GM21526 (cell line): ENCODE data around the gene ZNF541.

Experiments
- ATAC-seq: cut with Tn5 transposase; IDR thresholded peaks from one replicate; pipeline ENCODE4 v1.9.1; 2021; ENCODE audit warnings: moderate library complexity; ENCODE audit not compliant: unreplicated experiment, low FRiP score

ZNF541 gene, protein sequence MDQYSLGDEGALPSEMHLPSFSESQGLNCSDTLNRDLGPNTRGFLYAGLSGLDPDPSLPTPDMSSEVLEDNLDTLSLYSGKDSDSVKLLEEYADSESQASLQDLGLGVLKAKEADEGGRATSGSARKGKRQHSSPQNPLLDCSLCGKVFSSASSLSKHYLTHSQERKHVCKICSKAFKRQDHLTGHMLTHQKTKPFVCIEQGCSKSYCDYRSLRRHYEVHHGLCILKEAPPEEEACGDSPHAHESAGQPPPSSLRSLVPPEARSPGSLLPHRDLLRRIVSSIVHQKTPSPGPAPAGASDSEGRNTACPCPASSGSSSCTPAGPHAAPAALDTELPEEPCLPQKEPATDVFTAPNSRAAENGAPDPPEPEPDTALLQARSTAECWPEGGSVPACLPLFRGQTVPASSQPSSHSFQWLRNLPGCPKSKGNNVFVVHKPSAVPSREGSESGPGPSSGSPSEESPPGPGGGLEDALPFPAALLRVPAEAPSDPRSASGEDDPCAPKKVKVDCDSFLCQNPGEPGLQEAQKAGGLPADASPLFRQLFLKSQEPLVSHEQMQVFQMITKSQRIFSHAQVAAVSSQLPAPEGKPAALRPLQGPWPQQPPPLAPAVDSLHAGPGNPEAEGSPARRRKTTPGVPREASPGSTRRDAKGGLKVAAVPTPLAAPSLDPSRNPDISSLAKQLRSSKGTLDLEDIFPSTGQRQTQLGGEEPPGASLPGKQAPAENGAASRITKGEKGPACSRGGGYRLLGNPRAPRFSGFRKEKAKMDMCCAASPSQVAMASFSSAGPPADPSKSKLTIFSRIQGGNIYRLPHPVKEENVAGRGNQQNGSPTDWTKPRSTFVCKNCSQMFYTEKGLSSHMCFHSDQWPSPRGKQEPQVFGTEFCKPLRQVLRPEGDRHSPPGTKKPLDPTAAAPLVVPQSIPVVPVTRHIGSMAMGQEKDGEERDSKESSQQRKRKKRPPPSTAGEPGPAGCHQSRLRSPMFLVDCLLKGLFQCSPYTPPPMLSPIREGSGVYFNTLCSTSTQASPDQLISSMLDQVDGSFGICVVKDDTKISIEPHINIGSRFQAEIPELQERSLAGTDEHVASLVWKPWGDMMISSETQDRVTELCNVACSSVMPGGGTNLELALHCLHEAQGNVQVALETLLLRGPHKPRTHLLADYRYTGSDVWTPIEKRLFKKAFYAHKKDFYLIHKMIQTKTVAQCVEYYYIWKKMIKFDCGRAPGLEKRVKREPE (N-terminal part only)

DNA sequence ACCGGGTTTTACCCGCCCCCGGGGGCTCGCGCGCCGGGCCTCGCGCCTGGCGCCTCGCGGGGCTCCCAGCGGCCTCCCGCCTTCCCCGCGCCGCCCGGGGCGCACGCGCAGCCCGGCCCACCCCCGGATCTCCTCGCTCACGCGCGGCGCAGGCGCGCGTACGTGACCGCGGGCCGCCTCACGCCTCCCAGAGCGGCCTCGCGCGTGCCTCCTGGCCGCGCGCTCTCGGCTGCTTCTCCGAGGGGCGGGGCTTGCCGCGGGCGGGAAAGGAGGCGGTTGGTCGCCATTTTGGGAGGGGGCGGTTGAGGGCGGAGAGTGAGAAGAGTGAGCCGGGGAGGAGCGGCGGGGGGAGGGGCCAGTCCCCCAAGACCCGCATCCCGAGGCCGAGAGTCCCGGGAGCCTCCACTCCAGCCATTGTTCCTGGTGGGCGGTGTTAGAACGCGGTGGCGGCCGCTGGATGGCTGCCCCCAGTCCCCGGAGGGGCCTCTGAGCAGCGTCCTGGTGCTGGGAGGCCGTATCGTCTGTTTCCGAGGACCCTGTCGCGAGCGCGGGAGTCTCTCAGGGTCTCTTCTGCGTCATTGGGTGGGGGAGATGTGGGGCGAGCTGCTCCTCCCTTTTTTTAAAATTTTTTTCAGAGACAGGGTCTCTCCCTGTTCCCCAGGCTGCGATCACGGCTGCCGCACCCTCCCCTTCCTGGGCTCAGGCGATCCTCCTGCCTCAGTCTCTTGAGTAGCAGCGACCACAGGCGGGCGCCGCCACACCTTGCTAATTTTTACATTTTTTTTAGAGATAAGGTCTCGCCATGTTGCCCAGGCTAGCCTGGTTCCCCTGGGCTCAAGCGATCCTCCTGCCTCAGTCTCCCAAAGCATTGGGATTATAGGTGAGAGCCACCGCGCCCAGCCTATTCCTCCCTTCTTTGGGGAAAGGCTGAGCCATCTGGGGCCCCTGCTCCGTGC lies at the start of gene ZNF541:
TSS of gene ZNF541 (minus strand) at position 78 of the 956 bp plus-strand sequence. CDS start 17,292 bp downstream, outside the sequence.
- ATAC-seq, result no peak

DNA sequence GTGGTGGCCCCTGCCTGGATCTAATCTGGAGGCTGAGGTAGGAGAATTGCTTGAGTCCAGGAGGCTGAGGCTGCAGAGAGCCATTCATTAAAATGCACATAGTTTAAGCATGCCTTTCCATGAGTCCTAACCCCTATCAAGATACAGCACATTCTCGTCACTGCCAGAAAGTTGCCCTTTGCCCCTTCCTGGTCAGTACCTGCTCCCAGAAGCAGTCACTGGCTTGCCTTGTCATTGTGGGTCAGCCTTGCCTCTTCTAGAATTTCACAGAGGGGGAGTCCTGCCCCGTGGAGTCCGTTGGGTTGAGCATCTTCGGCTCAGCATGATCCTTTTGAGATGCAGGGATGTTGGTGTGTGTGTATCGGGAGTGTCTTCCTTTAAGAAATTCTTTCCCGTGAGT lies 46.8 kb upstream of the ZNF541 start:
- ATAC-seq, result no peak

DNA sequence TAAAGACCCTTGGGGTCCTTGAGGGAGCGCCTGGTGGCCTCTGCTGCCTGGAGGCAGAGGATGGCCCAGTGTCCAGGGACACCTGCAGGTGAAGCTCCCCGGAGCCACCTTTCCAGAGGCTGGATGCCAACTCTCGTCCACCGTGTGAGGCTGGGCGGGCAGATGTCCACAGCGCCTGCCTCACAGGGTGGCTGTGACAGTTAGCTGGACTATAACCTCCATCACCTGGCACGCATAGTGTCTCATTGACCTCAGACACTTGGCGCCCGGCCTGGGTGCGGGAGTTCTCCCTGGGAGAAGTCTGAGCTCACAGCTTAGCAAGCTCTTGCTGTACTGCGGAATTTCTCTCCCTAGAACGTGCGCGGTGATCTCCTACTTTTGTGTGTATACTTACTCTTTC lies 45.8 kb upstream of the ZNF541 start:
- ATAC-seq, result no peak

DNA sequence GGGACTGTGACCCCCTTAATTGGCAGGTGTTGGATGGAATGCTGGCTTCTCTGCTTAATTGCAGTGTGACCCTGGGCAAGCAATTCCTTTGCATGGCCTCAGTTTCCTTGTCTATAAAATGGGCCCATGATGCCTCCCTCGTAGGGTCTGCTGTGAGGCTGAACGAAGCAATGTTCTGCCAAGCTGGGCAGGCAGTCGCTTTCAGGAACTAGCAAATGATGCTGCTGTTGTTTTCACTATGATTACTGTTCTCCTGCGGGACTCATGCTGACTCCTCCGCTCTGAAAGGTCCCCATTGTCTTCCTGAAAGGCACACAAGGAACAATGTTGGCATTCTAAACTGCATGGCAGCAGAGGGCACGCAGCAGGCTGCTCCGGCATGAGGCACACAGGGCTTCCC lies 42.8 kb upstream of the ZNF541 start:
- ATAC-seq, result no peak

DNA sequence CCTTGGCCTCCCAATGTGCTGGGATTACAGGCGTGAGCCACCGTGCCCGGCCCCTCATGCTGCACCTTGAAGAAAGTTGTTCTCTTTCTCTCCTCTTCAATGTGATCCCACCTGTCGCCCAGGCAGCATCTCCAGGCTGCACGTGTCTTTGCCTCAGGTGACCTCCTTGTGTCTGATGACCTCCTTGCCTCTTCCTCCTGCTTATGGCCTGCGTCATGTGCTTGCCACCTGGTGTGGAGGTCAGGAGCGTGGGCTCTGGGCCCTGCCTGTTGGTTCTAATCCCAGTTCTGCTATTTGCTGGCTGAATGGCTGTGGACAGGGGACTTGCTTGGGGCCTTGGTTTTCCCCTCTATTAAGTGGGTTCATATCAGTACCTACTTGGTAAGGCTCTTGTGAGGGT lies 42.3 kb upstream of the ZNF541 start:
- ATAC-seq, result no peak

DNA sequence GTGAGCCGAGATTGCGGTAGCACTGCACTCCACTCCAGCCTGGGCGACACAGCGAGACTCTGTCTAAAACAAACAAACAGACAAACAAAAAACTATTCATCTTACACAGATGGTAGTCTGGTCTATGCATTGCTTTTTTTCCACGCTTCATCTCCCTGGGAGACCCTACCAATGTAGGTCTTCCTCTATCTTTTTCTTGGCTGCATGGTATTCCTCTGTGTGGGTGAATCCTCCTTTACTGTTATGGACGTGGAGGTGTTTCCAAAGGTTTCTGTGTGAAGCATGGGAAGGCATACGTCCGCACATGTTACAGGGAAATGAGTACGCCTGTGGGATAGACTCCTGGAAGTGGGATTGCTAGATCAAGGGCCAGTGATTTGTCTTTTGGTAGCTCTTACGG lies 41.6 kb upstream of the ZNF541 start:
- no peak for ATAC-seq

DNA sequence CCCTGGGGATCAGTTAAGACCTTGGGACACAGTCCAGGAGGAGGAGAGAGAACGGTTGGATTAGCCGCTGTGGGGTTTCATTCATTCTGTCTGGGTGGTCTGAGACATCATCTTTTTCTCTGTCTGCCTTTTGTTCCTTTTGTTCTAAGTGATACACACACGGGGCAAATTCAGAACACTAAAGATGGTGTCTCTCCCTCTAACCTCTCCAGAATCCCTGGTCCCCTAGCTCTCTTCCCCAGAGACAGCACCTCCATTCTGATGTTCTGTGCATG lies 41.0 kb upstream of the ZNF541 start:
- ATAC-seq, result no peak

DNA sequence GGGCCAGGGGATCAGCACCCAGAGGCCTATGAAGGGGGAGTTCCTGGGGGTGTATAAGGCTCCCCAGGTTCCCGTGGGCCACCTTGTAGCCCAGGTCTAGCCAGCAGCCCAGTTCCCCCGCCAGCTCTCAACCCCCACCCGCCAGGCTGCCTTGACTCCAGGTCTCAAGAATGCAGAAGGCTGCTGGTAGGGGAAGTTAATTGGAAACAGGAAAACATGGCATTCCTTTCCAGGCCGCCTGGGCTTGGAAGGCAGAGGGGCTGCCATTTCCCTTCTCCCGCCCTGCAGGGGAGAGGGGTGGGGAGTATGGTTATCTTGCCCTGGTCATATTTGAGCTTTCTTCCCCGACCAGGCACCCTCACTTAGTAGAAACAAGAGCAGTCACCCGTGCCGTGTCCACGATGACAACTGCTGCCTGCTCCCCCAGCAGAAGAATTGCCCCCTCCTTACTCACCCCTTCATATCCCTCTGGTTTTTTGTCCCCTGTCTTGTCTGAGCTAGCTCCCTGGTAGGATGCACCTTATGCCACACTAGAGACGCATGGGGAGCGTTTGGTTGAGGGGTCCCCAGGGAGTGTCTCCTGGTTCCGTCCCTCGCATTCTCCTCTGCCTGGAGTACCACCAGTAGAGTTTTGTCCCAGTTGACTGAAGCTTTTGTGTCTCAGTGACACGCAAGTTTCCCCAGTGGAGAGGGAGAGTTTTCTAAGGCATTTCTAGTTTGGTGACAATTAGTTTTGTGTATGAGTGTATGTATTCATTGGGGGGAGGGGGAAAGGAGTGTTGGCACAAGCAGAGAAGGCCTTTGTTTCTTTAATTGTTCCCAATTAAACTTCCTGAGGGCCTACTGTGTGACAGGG lies 40.4 kb upstream of the ZNF541 start:
- ATAC-seq, result no peak

DNA sequence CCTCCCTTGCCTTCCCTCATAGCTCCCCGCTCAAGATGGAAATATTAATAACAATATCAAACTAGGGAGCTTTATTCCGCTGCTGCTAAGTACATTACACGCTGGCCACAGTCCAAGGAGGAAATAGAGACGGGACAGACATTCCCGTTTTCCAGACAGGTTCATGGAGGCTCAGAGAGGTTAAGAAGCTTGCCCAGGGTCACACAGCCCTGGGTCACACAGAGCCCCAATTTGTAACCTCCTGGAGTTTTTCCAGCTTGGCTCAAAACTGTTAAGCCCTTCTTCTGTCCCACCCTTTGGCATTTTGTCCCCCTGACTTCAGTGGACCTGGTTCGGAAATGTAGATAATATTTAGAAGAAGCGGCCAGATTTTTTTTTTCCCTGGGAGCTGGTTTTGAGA lies 38.0 kb upstream of the ZNF541 start:
- no peak for ATAC-seq

DNA sequence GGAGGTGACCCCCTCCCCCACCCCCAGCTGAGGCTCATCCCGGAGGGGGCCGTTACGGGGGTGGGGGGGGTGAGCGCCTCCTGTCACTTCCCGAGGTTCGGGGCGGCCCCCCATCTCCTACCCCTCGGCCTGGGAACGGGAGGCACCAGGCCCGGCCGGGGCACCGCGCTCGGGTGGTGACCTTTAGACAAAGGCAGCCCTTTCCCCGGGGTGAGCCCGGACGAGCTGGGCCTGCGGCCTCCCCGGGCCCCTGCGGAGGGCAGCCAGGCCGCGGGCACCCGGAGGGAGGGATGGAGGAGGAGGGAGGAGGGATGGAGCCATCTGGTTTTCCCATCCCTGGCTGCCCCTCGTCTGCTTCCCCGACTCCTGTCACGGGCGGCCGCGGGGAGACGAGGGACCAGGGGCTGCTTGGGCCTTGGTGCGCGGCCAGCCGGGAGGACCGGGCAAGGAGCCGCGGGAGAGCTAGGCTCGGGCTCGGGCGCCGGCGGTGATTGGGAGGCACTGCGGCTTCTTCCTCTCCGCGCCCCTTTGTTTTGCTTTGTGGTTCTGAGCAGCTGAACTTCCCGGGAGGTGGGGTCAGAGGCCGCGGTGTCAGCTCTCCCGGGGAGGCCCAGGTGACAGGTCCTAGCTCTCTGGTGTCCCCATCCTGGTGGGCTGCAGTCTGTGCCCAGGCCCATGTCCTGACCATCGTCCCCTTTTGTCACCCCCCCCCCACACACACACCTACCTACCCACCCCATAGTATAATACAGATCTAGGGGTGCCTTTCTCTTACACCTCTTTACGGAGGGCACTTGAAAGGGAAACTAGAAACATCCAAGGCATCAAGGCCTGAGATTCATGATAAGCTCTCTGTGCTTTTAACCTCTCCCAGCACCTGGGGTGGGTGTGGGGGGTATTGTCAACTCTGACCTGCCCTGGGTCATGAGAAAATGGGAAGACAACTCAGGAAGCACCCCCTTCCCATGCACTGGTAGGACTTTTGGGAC lies 37.3 kb upstream of the ZNF541 start:
- ATAC-seq, result no peak

DNA sequence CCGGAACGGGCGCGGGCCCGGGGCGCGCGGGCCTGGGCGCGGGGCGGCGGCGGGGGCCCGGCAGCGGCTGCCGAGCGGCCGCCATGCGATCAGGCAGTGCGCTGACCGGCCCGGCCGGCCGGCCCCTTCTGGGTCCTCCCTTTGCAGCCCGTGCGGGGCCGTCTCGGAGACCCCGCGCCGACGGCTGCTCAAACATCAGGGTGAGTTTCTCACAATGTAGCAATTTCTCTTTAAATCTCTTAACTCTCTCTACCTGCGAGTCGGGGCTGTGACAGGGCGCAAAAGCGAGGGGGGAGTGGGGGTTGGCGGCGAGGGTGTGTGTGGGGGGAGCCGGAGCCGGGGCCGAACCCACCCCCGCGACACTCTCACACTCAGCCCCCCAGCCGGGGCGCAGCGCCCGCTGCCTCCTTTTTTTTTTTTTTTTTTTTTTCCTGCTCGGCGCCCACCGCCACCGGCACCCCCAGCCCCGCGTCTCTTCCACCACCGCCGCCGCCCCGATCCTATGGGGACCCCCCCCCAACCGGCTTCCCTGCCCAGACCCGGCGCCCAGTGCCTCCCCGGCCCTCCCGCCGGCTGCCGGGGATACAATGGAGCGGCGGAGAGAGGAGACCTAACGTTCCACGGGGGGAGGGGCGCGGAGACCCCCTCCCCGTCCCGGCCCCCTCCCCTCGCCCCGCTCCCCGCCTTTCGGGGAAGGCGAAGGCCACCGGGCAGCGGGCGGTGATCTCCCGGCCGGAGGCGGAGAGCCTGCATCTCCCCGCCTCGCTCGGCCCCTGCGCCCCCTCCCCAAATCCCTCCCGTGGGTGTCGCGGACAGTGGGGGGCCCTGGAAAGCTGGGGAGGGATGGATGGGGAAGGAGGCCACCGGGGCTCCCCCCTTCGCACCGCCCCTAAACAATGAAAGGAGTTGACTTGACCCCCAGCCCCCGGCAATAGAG lies 36.3 kb upstream of the ZNF541 start, which contains the start of gene BICRA:
TSS of gene BICRA (plus strand) at position 166 of the 937 bp plus-strand sequence. CDS start 64,441 bp downstream, outside the sequence.
- ATAC-seq, result peak; percentile 33

DNA sequence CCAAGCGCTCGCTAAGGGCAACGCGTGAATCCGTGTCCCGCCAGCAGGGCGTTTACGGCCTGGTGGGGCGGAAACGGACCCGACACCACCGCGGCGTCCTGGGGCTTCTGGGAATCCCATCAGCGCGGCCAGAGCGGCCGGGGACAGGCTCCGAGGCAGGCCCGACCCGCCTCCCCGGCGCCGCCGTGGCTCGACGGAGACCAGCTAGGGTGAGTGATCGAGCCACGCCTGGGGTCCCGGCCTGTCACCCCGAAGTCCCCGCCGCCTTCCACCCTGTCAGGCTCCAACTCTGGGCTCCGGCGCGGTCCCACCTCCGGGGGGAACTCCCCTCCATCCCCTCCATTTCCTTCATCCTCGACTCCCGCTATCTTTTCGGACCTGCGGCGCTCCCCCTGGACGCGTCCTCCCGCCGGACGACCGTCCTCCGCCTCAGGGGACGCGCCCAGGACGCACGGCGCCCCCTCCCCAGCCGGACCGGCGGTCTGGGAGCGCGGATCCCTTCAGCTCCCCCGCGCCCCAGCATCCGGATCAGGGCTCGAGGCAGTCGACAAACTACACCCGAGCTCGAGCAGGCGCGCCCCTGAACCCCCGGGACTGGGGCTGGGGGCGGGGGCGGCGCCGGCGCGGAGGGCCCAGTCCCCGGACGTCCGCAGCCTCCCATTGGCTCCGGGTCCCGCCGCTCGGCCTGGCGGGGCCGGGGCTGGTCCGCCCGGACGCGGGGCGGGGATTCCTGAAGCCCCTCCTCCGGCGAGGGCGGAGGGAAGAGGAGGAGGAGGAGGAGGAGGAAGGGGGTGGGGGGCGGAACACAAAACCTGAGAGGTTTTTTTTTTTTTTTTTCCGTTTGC lies 35.3 kb upstream of the ZNF541 start:
- ATAC-seq, result peak; percentile 68

DNA sequence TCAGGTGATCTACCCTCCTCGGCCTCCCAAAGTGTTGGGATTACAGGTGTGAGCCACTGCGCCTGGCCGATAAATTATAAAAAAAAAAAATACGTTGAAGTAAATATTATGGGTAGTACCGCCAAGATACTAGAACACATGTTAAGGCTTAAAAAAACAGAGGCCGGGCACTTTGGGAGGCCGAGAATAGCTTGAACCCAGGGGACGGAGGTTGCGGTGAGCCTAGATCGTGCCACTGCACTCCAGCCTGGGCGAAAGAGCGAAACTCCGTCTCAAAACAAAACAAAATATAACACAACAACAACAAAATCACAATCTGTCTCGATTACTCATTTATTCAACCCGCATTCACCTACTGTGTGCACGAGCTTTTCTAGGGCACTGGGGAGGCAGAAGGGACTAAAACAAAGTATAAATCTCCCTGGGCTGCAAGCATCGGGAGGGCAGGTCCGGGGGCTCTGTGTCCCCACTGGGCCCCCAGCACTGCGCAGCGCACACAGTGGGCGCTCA lies 34.7 kb upstream of the ZNF541 start:
- no peak for ATAC-seq

DNA sequence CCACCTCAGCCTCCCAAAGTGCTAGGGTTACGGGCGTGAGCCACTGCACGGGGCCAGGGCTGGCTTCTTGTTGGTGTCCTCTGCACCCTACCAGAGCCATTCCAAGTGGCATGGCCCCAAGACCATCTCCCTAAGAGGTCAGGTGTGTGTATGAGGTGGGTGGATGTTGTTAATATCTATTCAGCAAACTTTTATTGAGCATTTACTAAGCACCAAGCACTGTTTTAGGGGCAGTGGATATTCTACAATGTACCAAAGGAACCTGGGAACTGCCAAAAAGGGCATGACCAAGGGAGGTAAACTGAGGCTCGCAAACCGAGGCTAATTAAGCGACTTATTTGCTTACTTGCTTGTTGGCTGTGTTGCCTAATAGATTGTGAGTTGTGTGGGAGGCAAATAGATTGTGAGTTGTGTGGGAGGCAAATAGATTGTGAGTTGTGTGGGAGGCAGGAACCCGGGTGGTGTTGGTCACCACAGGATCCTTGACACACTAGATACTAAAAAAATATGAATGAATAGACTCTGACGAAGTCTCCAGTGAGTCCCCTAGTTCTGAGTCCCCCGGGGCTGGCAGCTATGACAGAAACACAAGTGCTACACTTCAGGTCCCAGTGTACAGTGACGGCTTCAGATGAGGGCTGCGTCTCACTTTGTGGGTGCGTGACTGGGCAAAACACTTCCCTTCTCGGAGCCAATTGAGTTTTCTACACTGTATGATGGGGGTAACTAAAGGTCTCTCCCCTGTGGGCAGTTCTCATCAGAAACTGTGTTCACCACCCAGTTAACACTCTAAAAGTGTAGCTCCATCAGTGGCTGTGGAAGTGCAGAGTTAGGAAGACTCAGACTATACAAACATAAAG lies 31.0 kb upstream of the ZNF541 start:
- no peak for ATAC-seq
